Neutrophil (primary cell): Measurements from ENCODE around the gene LMNA.

Experiments used
- H3K27ac ChIP-seq: fragments of 200-600 bp; sonication (generic); 2 replicates; pipeline ENCODE4 v1.5.1; 2016; ENCODE audit warnings: mild to moderate bottlenecking, moderate library complexity
- H3K27me3 ChIP-seq: fragments of 200-600 bp; sonication (generic); 2 replicates; pipeline ENCODE4 v1.6.0; 2016; ENCODE audit warnings: mild to moderate bottlenecking
- H3K36me3 ChIP-seq: fragments of 200-600 bp; sonication (generic); 2 replicates; pipeline ENCODE4 v1.5.1; 2017
- H3K4me1 ChIP-seq, 2 experiments: fragments of 200-600 bp in 1 of 2; sonication (generic) in 1 of 2; 1 replicate in 1 of 2; 2 replicates in 1 of 2; pipeline versions ENCODE4 v1.5.1 to v1.6.1; 2013 to 2016; ENCODE audit warnings: low read depth in 1 of 2, low read length in 1 of 2, mild to moderate bottlenecking in 1 of 2, moderate library complexity in 1 of 2; ENCODE audit not compliant: control insufficient read depth in 1 of 2, insufficient read depth in 1 of 2
- H3K4me3 ChIP-seq, 2 experiments: fragments of 200-600 bp in 1 of 2; sonication (generic) in 1 of 2; 1 replicate in 1 of 2; 2 replicates in 1 of 2; pipeline ENCODE4 v1.5.1; 2013 to 2016; ENCODE audit warnings: low read depth in 1 of 2, low read length in 1 of 2, mild to moderate bottlenecking in 1 of 2, moderate library complexity in 1 of 2
- H3K9me3 ChIP-seq: fragments of 200-600 bp; sonication (generic); 2 replicates; pipeline ENCODE4 v1.5.1; 2016
- TF ChIP-seq, protein P1 (sequence below): fragments of 200-600 bp; sonication (generic); IDR thresholded peaks from 2 replicates; pipeline ENCODE4 v1.5.1; 2016; ENCODE audit warnings: antibody characterized with exemption

The LMNA gene

DNA sequence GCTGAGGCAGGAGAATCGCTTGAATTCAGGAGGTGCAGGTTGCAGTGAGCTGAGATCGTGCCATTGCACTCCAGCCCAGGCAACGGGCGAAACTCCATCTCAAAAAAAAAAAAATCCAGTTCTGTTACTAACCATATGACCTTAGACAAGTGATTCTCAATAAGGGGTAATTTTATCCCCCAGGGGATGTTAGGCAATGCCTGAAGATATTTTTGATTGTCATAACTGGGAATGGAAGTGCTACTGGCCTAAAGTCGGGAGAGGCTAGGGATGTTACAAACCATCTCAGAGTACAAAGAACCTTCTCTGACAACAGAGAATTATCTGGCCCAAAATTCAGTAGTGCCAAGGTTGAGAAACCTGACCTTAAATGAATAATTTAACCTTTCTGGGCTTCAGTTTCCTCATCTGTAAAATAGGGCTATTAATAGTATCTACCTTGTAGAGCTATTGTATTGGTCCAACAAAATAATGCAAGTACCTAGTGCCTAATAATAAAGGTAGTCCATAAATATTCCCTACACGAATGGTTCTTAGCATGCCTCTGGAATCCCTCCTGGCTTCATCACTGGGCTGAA, 5.8 kb upstream of the LMNA start:
- Histone ChIP-seq H3K27me3 (peaks cover 97% of the 10 kb centered on the region), H3K9me3 (no peaks in the 10 kb centered on the region), H3K4me1 (peaks cover 5 to 7% of the 10 kb centered on the region in 2 experiments), H3K4me3 (no peak overlapping the region), H3K36me3 (no peaks in the 10 kb centered on the region), H3K27ac (no peak overlapping the region)
- TF ChIP-seq, protein P1, sequence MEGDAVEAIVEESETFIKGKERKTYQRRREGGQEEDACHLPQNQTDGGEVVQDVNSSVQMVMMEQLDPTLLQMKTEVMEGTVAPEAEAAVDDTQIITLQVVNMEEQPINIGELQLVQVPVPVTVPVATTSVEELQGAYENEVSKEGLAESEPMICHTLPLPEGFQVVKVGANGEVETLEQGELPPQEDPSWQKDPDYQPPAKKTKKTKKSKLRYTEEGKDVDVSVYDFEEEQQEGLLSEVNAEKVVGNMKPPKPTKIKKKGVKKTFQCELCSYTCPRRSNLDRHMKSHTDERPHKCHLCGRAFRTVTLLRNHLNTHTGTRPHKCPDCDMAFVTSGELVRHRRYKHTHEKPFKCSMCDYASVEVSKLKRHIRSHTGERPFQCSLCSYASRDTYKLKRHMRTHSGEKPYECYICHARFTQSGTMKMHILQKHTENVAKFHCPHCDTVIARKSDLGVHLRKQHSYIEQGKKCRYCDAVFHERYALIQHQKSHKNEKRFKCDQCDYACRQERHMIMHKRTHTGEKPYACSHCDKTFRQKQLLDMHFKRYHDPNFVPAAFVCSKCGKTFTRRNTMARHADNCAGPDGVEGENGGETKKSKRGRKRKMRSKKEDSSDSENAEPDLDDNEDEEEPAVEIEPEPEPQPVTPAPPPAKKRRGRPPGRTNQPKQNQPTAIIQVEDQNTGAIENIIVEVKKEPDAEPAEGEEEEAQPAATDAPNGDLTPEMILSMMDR = no peak

DNA sequence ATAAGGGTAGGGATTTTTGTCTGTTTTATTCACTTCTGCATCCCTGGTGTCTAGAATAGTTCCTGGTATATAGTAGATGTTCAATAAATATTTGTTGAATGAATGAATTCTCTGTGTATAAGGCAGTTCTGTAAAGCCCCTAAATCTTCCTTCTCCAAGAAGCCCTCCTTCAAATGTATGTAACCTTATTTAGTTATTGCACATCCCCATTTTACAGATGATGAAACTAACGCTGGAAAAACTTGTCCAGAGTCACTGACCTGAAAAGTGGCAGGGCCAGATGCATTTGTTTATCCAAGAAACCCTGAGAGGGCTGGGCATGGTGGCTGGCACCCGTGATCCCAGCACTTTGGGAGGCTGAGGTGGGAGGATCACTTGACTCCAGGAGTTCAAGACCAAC, 4.3 kb upstream of the LMNA start:
- Histone ChIP-seq H3K4me1 (peaks cover 12 to 17% of the 10 kb centered on the region in 2 experiments), H3K27ac (no peak overlapping the region), H3K9me3 (no peaks in the 10 kb centered on the region), H3K4me3 (no peak overlapping the region), H3K36me3 (no peaks in the 10 kb centered on the region), H3K27me3 (peaks cover 97% of the 10 kb centered on the region)
- TF ChIP-seq, protein P1 = no peak

DNA sequence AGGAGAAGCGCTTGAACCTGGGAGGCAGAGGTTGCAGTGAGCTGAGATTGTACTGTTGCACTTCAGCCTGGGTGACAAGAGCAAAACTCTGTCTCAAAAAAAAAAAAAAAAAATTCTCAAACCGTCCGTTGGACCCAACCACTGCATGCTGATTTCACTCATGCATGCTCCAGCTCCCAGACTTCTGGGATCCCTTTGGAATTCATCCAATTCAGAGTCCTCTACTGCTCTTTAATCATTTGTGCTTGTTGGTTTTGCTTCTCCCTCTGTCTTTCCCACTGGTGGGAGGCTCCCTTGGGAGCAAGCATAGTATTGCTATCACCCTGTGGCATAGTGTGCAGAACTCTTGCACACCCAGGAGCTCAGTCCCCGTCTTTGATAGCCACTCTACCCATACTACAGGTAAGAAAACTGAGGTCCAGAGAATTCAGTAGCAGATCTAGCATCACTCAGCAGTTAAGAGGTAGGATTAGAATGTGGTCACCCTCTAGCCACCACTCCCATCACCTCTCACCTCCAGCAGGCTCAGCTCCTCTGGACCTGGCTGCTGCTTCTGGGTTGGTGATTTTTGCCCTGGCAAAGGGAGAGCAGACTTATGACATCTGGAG, 3.1 kb upstream of the LMNA start:
- TF ChIP-seq, protein P1 = no peak
- H3K4me3 ChIP-seq = no peak overlapping the region
- peaks cover 15 to 21% of the 10 kb centered on the region in 2 experiments for H3K4me1 ChIP-seq
- H3K27me3 ChIP-seq = peaks cover 97% of the 10 kb centered on the region
- no peak overlapping the region for H3K27ac ChIP-seq
- no peaks in the 10 kb centered on the region for H3K9me3 ChIP-seq
- H3K36me3 ChIP-seq = no peaks in the 10 kb centered on the region

DNA sequence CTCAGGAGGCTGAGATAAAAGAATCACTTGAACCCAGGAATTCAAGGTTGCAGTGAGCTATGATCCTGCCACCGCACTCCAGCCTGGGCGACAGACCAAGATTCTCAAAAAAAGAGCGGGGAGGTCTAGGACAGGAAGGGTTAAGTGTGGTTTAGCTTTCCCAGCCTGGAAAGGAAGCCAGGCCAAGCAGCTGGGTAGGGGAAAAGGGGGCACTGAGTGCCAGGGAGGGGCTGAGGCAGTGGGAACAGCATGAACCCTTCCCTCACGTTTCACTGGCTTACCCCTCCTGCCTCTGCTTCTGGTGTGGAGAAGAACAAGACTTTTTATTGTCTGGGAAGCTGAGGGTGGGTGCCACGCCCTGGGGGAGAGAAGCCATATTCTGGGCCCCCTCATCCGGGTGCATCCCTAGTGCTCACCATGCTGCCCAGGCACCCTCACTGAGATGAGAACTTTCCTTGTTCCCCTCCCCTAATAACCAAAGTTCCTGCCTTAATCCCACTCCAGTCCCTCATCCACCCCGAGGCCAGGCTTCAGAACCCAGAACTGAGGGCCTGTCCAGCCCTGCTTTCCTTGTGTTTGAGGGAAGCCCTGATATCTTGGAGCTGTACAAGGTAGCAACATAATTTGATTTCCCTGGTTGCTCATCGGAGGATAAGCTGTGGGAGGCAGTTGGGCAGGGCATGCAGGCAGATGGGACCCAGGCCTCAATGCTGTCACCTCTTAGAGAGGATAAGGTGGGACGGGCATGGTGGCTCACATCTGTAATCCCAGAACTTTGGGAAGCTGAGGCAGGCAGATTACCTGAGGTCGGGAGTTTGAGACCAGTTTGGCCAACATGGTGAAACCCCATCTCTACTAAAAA, 2.0 kb upstream of the LMNA start:
- Histone ChIP-seq H3K27ac (no peak overlapping the region), H3K27me3 (peaks cover 97% of the 10 kb centered on the region), H3K4me3 (no peak overlapping the region), H3K9me3 (no peaks in the 10 kb centered on the region), H3K4me1 (peaks cover 15 to 21% of the 10 kb centered on the region in 2 experiments), H3K36me3 (no peaks in the 10 kb centered on the region)
- TF ChIP-seq, protein P1 = no peak

DNA sequence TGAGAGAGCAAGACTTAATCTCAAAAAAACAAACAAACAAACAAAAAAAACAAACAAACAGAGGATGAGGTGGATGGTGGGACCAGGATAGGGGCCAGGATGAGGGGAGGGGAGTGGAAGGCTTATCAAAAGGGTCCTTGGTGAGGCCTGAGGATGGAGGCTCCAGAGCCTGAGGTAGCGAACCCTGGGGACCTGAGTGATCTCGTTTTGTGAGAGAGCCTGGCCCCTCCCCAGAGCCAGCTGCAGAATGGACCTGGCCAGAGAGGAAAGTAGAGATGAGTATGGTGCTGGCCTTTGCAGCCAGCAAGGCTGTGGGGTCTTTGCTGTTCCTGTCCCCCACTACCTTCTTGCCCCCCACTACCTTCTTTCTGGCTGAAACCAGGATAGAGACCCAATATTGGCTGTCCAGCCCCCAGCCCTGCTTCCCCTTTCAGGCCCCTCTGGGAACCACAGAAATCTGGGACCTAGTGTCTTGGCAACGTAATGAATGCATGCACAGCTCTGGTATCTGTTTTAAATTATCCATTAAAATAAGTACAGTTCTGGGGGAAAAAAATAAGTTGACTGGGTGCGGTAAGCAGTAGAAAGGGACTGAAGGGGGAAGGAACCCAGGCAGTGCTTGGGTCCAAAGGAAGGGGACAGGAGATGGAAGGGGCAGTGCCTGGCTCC, 1.1 kb upstream of the LMNA start:
- Histone ChIP-seq H3K27ac (no peak overlapping the region), H3K36me3 (no peaks in the 10 kb centered on the region), H3K27me3 (peaks cover 95% of the 10 kb centered on the region), H3K9me3 (no peaks in the 10 kb centered on the region), H3K4me3 (no peak overlapping the region), H3K4me1 (peaks cover 15 to 21% of the 10 kb centered on the region in 2 experiments)
- TF ChIP-seq, protein P1 = no peak
